H9 (cell line): ENCODE data around the gene HERC6. TPM values are rescaled to one million over a fixed set of nuclear protein-coding genes. Genes with fewer than 3 reads are reported as not detected.
"Not testable (repeated sequence)": the region's sequence is repeated elsewhere in the genome, so short reads cannot be mapped to it uniquely, and the experiment has no call there.

ENCODE experiments used
- DNase-seq: peaks from one replicate; pipeline ENCODE4 v3.0.0-alpha.2; 2017
- H2AFZ ChIP-seq: one replicate; pipeline ENCODE4 v1.6.1; 2013; ENCODE audit warnings: mild to moderate bottlenecking, low read length, control low read depth, moderate library complexity
- H2AK5ac ChIP-seq: 2 replicates; pipeline ENCODE4 v1.6.1; 2013; ENCODE audit warnings: low read length, control low read depth, mixed read lengths; ENCODE audit not compliant: insufficient read length
- H2BK120ac ChIP-seq: one replicate; pipeline ENCODE4 v1.6.1; 2013; ENCODE audit warnings: low read depth, mild to moderate bottlenecking, low read length, control low read depth, inconsistent platforms; ENCODE audit not compliant: poor library complexity, severe bottlenecking
- H2BK12ac ChIP-seq: 2 replicates; pipeline ENCODE4 v1.6.1; 2013; ENCODE audit warnings: low read length, control low read depth, mixed read lengths, low read depth; ENCODE audit not compliant: insufficient read length
- H2BK15ac ChIP-seq: 2 replicates; pipeline ENCODE4 v1.6.1; 2013; ENCODE audit warnings: low read depth, low read length, control low read depth
- H2BK20ac ChIP-seq: one replicate; pipeline ENCODE4 v1.6.1; 2013; ENCODE audit warnings: low read depth, mild to moderate bottlenecking, low read length, control low read depth, inconsistent platforms; ENCODE audit not compliant: poor library complexity, severe bottlenecking
- H2BK5ac ChIP-seq: 2 replicates; pipeline ENCODE4 v1.6.1; 2013; ENCODE audit warnings: low read length, control low read depth, mixed read lengths; ENCODE audit not compliant: insufficient read length
- H3K14ac ChIP-seq: 2 replicates; pipeline ENCODE4 v1.6.1; 2013; ENCODE audit warnings: low read length, control low read depth; ENCODE audit not compliant: insufficient read depth
- H3K18ac ChIP-seq: 2 replicates; pipeline ENCODE4 v1.6.1; 2013; ENCODE audit warnings: low read depth, mild to moderate bottlenecking, mixed read lengths, low read length, control low read depth; ENCODE audit not compliant: insufficient read length
- H3K23ac ChIP-seq: 2 replicates; pipeline ENCODE4 v1.6.1; 2013; ENCODE audit warnings: low read length, control low read depth, mixed read lengths, low read depth; ENCODE audit not compliant: insufficient read length
- H3K23me2 ChIP-seq: 2 replicates; pipeline ENCODE4 v1.6.1; 2013; ENCODE audit warnings: low read depth, mild to moderate bottlenecking, mixed read lengths, low read length, control low read depth; ENCODE audit not compliant: insufficient read length, poor library complexity, severe bottlenecking
- H3K27ac ChIP-seq: 2 replicates; pipeline ENCODE4 v1.5.1; 2013; ENCODE audit warnings: low read length, control low read depth, mixed read lengths, low read depth; ENCODE audit not compliant: insufficient read length
- H3K27me3 ChIP-seq: 2 replicates; pipeline ENCODE4 v1.6.1; 2013; ENCODE audit warnings: low read length, control low read depth, inconsistent platforms; ENCODE audit not compliant: insufficient read depth
- H3K4ac ChIP-seq: 2 replicates; pipeline ENCODE4 v1.6.1; 2013; ENCODE audit warnings: low read depth, mild to moderate bottlenecking, control low read depth, inconsistent platforms, low read length, moderate library complexity
- H3K4me1 ChIP-seq: 2 replicates; pipeline ENCODE4 v1.6.1; 2013; ENCODE audit warnings: low read length, control low read depth, inconsistent platforms; ENCODE audit not compliant: insufficient read depth
- H3K4me2 ChIP-seq: 2 replicates; pipeline ENCODE4 v1.6.1; 2013; ENCODE audit warnings: low read length, control low read depth, mixed read lengths; ENCODE audit not compliant: insufficient read length, insufficient read depth
- H3K56ac ChIP-seq: 2 replicates; pipeline ENCODE4 v1.6.1; 2013; ENCODE audit warnings: low read depth, mild to moderate bottlenecking, mixed read lengths, low read length, control low read depth; ENCODE audit not compliant: insufficient read length
- H3K79me1 ChIP-seq: 2 replicates; pipeline ENCODE4 v1.6.1; 2013; ENCODE audit warnings: low read depth, mild to moderate bottlenecking, moderate library complexity, low read length, control low read depth, inconsistent platforms; ENCODE audit not compliant: insufficient read depth, poor library complexity, severe bottlenecking
- H3K79me2 ChIP-seq: 2 replicates; pipeline ENCODE4 v1.6.1; 2013; ENCODE audit warnings: low read length, control low read depth, inconsistent platforms; ENCODE audit not compliant: insufficient read depth
- H3K9ac ChIP-seq: 2 replicates; pipeline ENCODE4 v1.6.1; 2013; ENCODE audit warnings: low read length, control low read depth, mixed read lengths; ENCODE audit not compliant: insufficient read length; ENCODE audit errors: extremely low read depth
- H3K9me3 ChIP-seq: one replicate; pipeline ENCODE4 v1.6.1; 2013; ENCODE audit warnings: low read depth, low read length, inconsistent platforms; ENCODE audit not compliant: control insufficient read depth
- H3T11ph ChIP-seq: one replicate; pipeline ENCODE4 v1.6.1; 2013; ENCODE audit warnings: mild to moderate bottlenecking, low read length, control low read depth, inconsistent platforms
- H4K20me1 ChIP-seq: one replicate; pipeline ENCODE4 v1.6.1; 2013; ENCODE audit not compliant: control insufficient read depth, insufficient read length, insufficient read depth
- H4K5ac ChIP-seq: 2 replicates; pipeline ENCODE4 v1.6.1; 2013; ENCODE audit warnings: low read depth, mild to moderate bottlenecking, mixed read lengths, low read length, control low read depth; ENCODE audit not compliant: insufficient read length
- H4K8ac ChIP-seq: replicated peaks from 2 replicates; pipeline ENCODE4 v1.6.1; 2013; ENCODE audit warnings: low read length, control low read depth, mixed read lengths, low read depth; ENCODE audit not compliant: insufficient read length
- H4K91ac ChIP-seq: 2 replicates; pipeline ENCODE4 v1.6.1; 2013; ENCODE audit warnings: low read depth, mild to moderate bottlenecking, moderate library complexity, mixed read lengths, low read length, control low read depth; ENCODE audit not compliant: insufficient read length
- H3K27ac Mint-ChIP-seq, 3 experiments: 2 replicates in 2 of 3; 3 replicates in 1 of 3; pipeline ENCODE4 v1.8.0; 2020 to 2021; ENCODE audit warnings: mixed read lengths in 3 of 3, mild to moderate bottlenecking in 1 of 3, moderate library complexity in 1 of 3
- H3K27me3 Mint-ChIP-seq: 2 replicates; pipeline ENCODE4 v1.8.0; 2021; ENCODE audit warnings: low read depth, mild to moderate bottlenecking, moderate library complexity, mixed read lengths
- H3K36me3 Mint-ChIP-seq, 3 experiments: 2 replicates in 2 of 3; 3 replicates in 1 of 3; pipeline ENCODE4 v1.8.0; 2020 to 2021; ENCODE audit warnings: low read depth in 3 of 3, mixed read lengths in 3 of 3; ENCODE audit not compliant: insufficient read depth in 1 of 3
- H3K4me1 Mint-ChIP-seq, 2 experiments: 2 replicates each; pipeline ENCODE4 v1.8.0; 2020; ENCODE audit warnings: mixed read lengths in 2 of 2
- H3K4me3 Mint-ChIP-seq, 2 experiments: 2 replicates in 1 of 2; 3 replicates in 1 of 2; pipeline ENCODE4 v1.8.0; 2020 to 2021; ENCODE audit warnings: mild to moderate bottlenecking in 2 of 2, mixed read lengths in 2 of 2, moderate library complexity in 1 of 2
- H3K9me3 Mint-ChIP-seq, 2 experiments: 2 replicates in 1 of 2; 3 replicates in 1 of 2; pipeline ENCODE4 v1.8.0; 2020; ENCODE audit warnings: mild to moderate bottlenecking in 2 of 2, mixed read lengths in 2 of 2, moderate library complexity in 1 of 2
- WGBS: extraction: QIAGEN DNeasy Blood & Tissue Kit; methylation state at CpG from one replicate; pipeline ENCODE4 v1.1.7; 2013; ENCODE audit warnings: missing lambda C conversion rate, low lambda C conversion rate, mixed read lengths; ENCODE audit not compliant: insufficient read length; ENCODE audit errors: extremely low coverage; 5-methylcytosine and 5-hydroxymethylcytosine counted together
- total RNA-seq: library from RNA; stranded (reverse); gene quantifications from 2 replicates; pipeline ENCODE4 v1.2.1, GENCODE V29; 2021

The HERC6 gene
- total RNA-seq, 1 experiment from 2014 or later = 8.2 TPM

DNA sequence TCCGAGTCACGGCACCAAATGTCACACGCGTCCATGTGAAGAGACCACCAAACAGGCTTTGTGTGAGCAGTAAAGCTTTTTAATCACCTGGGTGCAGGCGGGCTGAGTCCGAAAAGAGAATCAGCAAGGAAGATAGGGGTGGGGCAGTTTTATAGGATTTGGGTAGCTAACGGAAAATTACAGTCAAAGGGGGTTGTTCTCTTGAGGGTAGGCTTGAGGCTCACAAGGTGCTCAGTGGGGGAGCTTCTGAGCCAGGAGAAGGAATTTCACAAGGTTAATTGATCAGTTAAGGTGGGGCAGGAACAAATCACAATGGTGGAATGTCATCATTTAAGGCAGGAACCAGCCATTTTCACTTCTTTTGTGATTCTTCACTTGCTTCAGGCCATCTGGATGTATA is 29.9 kb upstream of the HERC6 start:
- H3K9ac ChIP-seq, H4K8ac ChIP-seq, H3K4me1 Mint-ChIP-seq, H2BK20ac ChIP-seq, H3K27ac ChIP-seq, DNase-seq, H4K20me1 ChIP-seq, H3K9me3 ChIP-seq, H3K4me1 ChIP-seq, H3K27ac Mint-ChIP-seq, H3K79me2 ChIP-seq, H3K79me1 ChIP-seq, H3K27me3 ChIP-seq, H2BK15ac ChIP-seq, H3K23me2 ChIP-seq, H2BK12ac ChIP-seq, H2AK5ac ChIP-seq, H3K14ac ChIP-seq, H2BK5ac ChIP-seq, H3K56ac ChIP-seq, H3K4me3 Mint-ChIP-seq, H3K27me3 Mint-ChIP-seq, H4K91ac ChIP-seq, H3K23ac ChIP-seq, H4K5ac ChIP-seq, H2BK120ac ChIP-seq, H2AFZ ChIP-seq, H3T11ph ChIP-seq, H3K18ac ChIP-seq, H3K4me2 ChIP-seq, H3K4ac ChIP-seq: not testable (repeated sequence)
- Mint-ChIP-seq H3K9me3 (peaks cover 11 to 13% of the 10 kb centered on the region in 2 experiments; a peak in 4 of 5 replicates), H3K36me3 (peaks cover 0 to 10% (median 5%) of the 10 kb centered on the region in 3 experiments; a peak in 4 of 7 replicates)
- no CpG with 5 or more reads among the region's 7 CpGs for WGBS
